ENCODE results near the gene BCR. TPM values are rescaled to one million over a fixed set of nuclear protein-coding genes. Genes with fewer than 3 reads are reported as not detected.

BCR gene
- total RNA-seq = 52.3 and 54.2 TPM in 2 replicates

DNA sequence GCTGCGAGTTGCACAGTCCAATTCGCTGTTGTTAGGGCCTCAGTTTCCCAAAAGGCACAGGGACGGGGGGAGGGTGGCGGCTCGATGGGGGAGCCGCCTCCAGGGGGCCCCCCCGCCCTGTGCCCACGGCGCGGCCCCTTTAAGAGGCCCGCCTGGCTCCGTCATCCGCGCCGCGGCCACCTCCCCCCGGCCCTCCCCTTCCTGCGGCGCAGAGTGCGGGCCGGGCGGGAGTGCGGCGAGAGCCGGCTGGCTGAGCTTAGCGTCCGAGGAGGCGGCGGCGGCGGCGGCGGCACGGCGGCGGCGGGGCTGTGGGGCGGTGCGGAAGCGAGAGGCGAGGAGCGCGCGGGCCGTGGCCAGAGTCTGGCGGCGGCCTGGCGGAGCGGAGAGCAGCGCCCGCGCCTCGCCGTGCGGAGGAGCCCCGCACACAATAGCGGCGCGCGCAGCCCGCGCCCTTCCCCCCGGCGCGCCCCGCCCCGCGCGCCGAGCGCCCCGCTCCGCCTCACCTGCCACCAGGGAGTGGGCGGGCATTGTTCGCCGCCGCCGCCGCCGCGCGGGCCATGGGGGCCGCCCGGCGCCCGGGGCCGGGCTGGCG, at the start of gene BCR:
BCR (plus strand) TSS at position 209 of the 592 bp plus-strand sequence. CDS start 452 bp downstream, outside the sequence.

DNA sequence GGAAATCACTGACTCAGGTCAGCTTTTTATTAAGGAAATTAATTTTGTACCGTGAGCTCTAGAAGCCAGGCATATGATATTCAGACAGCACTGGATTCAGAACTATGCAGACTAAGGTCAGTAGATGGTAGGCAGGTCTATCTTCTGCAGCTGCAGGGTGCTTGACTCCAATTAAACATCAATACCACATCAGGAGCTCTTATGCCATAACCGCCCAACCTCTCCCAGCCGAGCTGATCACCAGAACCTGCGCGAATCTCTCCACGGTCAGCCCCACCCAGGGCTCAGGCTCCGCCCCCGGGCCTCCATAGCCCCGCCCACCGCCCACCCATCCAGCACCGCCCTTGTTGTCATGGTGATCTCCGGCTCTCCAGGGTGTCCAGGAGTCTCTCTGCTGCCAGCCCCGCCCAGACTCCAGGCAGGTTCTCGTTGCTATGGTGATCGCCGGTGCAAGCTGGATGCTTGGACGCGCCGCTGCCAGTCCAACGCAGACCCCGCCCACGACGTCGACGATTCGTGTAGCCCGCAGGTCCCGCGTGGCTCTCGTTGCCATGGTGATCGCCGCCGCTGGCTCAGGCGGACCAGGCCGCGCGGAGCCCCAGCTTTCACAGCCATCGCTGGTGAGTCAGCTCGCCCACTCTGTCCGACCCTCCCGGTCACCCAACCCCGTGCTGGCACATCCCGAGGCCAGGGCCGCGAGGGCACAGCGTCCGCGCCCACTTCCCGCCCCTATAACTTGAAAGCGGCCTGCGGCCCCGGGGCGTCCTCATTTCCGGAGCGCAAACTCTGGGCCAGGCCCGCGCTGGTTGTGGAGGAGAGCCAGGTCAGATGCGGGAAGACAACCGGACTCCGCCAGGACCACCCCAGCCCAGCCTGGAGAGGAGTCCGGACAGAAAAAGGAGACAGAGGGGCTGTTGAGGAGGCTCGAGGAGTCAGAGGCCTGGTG, 35.1 kb upstream of the BCR start, which contains the start of gene RAB36:
RAB36 (plus strand) TSS at position 546 of the 946 bp plus-strand sequence. CDS start 1,140 bp downstream, outside the sequence.

Small RNAs within 50 kb of the gene (small RNA-seq; reads per million reads assigned to genes)
- gene BCRP8 = not detected
- gene RF00017 = not detected
- not detected for gene RF00066
- not detected for gene RN7SL263P

Other genes starting within 250 kb of the BCR start
- 6.3 and 41.1 TPM in 2 replicates for gene GNAZ, start 110.0 kb upstream of the BCR start, total RNA-seq
- under 0.01 TPM in 1 of 2 replicates, not detected in the other for gene RSPH14, start 38.5 kb upstream of the BCR start, total RNA-seq
- gene RAB36, start 35.0 kb upstream of the BCR start, total RNA-seq = 0.79 and 0.87 TPM in 2 replicates

Measured in placental epithelial cell (primary cell).